GM06990 (cell line): Measurements from ENCODE around the gene BHMT2.

Experiments
- DNase-seq: peaks from one replicate; pipeline ENCODE4 v3.0.0-alpha.2; 2011; ENCODE audit not compliant: insufficient read length; ENCODE audit errors: extremely low read depth
- H3K27me3 ChIP-seq: replicated peaks from 2 replicates; pipeline ENCODE4 v1.6.0; 2011; ENCODE audit warnings: low read length; ENCODE audit not compliant: control insufficient read depth, insufficient read depth
- H3K36me3 ChIP-seq: 2 replicates; pipeline ENCODE4 v1.5.1; 2011; ENCODE audit warnings: low read length; ENCODE audit not compliant: control insufficient read depth, insufficient read depth
- H3K4me3 ChIP-seq: replicated peaks from 2 replicates; pipeline ENCODE4 v1.5.1; 2011; ENCODE audit warnings: low read depth, mild to moderate bottlenecking, control low read depth, low read length
- CTCF ChIP-seq: IDR thresholded peaks from 2 replicates; pipeline ENCODE4 v1.5.1; 2011; ENCODE audit warnings: low read length, control low read depth, mild to moderate bottlenecking, inconsistent platforms; ENCODE audit not compliant: insufficient read depth, poor library complexity, severe bottlenecking

The BHMT2 gene

GRCh38 chr5:79135790-79136553 lies 66.4 kb downstream of the BHMT2 start:
- TF ChIP-seq CTCF: no peak
- no peak overlapping the region for H3K4me3 ChIP-seq
- no peak for DNase-seq

GRCh38 chr5:79136618-79137017 lies 67.1 kb downstream of the BHMT2 start:
- DNase-seq: no peak
- Histone ChIP-seq H3K4me3 (no peak overlapping the region), H3K27me3 (no peaks in the 10 kb centered on the region), H3K36me3 (no peaks in the 10 kb centered on the region)
- no peak for TF ChIP-seq CTCF

More at GRCh38 chr5:79135790-79136553, 66.4 kb downstream of the BHMT2 start:
- H3K27me3 ChIP-seq: no peaks in the 10 kb centered on the region
- H3K36me3 ChIP-seq: no peaks in the 10 kb centered on the region
